ENCODE data around the gene WIPI1.
A peak's percentile ranks its signal among the peaks of the same experiment; 100 is the strongest.

WIPI1 gene

DNA sequence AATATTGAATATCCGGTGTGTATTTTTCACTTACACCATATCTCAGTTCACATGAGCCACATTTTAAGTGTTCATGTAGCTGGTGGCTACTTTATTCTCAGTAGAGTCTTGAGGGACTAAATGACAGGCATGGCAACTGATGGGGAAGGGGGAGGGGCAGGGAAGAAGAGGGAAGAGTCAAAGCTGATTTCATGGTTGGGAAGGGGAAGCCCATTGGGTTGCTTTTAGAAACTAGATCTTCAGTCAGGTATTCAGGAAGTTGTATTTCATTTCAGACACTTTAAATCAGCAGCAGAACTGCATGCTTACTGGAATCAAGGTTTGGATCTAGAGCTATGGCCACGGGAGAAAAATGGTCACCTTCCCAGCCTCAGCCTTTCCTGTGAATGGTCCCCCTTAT lies 2.9 kb upstream of the WIPI1 start:
- DNase-seq (ENCODE audit: low read depth), result no peak

DNA sequence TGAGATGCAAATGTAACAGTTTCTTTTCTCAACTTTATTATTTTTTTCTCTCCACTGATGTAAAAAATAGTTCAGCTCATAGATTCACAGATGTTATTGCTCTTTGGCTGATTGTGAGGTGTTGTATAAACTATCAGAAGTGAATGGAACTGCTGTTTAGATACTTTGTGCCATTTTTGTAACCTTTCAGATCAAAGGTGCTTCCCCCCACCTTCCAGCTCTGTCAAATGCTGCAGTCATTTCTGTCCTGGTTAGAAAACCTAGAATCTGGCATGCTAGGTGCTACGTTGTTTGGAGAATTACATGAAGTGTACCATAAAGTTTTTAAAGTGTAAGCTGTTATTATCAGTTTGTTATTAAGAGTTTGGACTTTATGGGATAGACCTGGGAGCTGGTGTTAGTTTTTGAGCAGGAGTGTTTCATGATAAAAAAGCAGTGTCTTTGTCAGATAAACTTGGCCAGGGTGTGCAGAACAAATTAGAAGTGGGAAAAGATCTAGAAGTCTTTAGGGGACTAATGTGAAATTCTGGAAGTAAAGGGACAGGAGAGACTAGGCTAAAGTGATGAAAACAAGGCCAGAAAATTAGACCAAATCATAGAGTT lies 1.8 kb upstream of the WIPI1 start:
- no peak for DNase-seq (ENCODE audit: low read depth)

DNA sequence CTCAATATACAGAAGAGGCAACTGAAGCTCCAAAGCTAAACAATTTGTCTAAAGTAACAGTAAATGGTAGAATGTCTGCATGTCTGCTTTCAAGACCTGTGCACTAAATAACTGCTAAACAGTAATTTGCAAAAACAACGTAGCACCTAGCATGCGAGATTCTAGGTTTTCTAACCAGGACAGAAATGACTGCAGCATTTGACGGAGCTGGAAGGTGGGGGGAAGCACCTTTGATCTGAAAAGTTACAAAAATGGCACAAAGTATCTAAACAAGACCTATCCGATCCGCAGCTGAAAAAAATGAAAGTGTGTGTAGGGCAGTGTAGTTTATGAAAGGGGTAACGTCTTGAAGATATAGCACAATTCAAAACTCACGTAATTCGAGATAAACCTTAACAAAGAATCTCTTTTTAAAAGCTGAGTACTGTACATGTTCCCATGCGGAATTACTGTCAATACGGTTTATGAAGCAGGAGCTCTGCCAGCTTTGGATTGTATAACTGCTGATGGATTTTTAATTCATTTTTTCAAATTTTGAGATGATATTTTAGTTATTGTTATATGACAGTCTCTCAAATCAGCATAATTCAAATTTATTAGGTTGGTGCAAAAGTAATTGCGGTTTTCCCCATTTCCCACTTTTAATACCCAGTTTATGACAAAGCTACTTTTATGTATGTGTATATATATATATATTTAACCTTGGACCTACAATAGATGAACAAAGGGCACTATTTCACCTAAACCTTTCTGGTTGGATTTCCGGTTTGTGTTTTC lies 1.2 kb upstream of the WIPI1 start:
- DNase-seq (ENCODE audit: low read depth), result no peak

DNA sequence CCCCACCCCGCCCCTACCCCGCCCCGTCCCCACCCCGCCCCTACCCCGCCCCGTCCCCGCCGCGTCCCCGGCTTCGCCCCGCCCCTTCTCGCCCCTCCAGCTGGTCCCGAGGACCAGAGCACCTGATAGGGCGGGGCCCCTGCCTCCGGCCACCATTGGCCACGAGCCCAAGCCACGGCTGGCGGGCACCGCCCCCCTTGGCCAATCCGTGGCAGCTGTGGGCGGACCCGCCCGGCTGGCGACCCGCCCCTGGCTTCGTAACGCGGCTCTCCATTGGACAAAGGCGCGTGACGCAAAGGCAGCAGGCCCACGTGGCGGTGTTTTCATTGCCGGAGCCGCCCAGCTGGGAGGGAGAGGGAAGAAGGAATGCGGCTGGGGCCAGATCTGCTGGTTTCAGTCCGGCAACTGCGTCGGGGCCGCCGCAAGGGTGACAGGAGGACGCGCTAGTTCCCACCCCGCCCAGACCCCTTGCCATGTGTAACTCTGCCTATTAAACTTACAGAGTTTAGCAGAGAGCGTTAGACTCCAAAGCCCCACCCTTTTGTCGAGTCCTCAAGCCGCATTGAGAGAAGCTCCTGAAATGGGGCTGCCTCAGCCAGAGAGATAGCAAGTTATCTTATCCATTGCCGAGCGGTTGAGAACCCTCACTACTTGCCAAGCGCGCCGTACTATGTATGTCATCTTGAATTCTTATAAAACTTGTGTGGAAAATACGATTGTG lies 403 bp upstream of the WIPI1 start:
- peak; percentile 99 for DNase-seq (ENCODE audit: low read depth)

DNA sequence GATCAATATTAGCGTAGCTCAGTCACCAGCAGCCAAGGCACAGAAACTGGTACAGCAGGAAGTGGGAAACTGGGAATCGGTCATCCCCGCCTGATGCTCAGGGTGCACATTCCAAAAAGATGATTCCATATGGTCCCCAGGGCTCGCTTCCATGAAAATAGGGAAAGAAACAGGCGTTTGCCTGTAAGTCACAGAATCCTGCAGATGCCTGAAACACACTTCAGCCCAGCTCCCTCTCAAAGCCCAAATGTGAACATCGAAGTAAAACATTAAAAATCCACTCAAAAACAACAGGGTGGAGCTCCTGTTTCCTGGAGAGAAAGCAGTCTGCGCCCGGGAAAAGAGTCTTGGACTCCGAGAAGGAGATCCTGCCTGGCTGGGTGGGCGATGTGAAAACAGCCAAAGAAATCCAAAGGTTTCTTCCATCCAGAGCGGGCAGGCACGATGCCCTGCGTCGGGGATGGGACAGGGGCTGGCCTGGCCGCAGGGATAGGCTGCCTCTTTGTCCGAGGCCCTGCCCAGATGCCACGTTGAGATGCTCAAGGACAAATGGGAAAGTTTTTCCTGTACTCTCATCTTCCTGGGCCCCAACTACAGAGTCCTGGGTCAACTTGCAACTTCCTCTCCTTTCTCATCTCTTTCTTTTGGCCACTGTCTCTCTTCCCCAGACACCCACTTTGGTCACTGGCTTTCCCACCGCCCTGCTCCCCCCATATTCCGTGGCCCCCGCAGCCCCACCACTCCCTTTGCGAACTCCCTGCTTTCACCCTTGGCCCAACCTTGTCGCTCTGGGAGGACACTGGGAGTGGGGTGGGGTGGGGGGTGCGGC lies 743 bp downstream of the WIPI1 start:
- DNase-seq (ENCODE audit: low read depth), result no peak

DNA sequence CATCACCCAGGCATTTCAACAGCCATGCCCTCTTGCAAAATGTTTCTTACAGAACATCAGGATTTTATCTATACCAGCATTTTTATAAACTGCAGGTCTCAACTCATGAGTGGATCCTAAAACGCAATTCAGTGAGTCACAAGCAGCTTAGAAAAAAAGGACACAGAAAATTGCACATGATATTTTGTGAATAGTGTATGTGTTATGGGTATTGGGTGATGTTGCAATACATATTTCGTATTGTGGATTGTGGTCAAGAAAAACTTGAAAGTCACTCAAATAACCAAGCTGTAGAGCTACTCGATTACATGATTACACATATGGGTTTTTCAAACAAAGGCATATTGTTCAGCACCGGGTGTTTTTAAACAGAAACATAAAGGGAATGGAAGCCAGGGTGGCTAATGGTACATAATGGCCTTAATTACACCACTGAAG lies 1.4 kb downstream of the WIPI1 start:
- no peak for DNase-seq (ENCODE audit: low read depth)

DNA sequence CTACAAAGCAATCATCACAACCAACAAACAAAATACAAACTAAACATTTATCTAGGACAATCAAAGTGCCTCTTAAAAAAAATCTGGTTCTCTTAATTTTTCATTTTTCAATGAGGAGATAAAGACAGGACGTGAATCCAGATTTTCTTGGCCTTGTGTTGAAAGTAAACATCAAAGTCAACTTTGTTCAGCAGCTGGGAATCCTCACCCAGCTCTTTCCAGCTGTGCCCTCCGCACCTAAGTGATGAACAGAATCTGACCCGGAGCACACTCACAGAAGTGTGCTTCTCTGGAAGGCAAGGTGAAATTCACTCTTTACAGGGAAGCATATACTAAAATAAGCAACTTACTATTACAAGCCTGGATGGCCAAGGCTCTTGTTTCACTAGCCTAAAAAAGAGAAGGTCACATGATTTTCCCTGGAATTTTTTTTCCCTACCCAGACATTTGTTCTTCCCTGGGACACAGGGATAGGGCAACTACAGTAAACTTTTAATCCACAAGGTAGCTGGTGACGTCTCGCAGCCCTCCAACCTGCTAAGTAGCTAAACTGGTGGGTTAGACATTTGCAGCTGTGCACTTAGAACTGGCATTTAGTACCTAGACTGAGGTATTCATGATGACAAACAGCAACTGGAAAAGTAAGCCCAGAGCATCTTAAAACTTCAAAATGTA lies 3.2 kb downstream of the WIPI1 start:
- DNase-seq (ENCODE audit: low read depth), result no peak

DNA sequence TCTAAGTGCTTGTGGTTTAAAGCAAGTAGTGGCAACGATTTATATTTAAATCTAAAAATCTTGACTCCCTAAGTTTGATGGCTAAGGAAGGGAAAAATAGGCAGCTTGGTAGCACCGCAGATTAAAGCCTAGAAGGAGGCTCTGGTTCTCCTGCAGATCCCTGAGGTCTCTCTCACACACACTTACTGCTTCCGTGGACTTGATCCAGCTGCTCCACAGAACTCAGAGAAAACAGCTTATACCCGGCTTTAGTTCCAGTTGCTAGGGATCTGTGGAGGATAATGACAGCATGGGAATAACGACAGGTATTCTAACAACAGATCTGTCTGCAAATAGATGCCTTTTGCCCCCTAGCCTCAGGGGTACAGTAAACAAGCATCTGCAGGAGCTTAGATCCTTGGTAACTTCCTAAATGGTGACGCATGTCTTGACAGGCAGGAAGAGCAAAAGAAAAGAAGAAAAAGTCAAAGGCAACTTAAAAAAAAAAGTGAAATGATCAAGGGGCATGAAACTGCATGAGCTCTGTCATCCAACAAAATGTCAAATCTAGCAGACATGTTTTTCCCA lies 4.5 kb downstream of the WIPI1 start:
- DNase-seq (ENCODE audit: low read depth), result no peak

DNA sequence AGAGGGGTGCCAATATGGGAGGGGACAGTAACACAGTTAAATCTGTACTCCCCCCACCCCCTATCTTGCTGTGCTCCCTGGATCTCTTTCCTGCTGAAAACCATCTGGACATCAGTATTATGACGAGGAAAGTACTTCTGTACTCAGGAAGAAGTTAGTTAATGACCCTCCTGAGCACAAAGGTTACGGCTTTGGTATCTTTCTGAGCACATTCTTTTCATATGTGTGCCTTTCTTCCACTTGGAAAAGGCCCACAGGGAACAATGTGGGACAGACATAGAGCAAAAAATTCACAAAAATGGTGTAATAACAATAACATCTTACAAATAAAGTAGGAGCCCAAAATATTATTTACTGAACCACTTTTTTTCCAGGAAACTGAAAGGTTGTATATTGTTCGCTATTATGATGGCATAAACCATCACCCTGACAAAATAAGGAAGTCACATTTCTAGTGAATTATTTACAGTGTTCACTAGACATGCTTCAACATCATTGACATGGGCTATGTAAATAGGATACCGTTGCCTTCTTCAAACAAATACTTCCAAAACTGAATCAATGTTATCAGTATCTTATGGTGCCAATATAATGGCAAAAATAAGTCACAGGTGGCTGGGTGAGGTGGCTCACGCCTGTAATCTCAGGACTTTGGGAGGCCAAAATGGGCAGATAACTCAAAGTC lies 5.5 kb downstream of the WIPI1 start:
- no peak for DNase-seq (ENCODE audit: low read depth)

DNA sequence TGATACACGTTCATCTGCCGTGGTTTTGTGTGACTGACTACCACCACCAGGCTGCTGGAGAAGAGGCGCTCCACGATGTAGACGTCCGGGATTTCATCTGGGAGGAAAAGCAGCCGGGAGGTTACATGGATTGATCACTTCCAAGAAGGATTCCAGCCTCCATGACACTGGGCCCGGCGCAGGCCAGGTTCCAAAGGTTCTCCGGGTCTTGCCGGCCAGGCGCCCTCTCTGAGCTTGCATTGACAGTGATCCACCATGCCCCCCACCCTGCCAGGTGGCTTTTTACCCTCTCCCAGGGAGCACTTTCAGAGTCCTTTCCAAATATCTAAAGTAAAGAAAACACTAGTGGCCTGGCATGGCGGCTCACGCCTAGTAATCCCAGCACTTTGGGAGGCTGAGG lies 6.5 kb downstream of the WIPI1 start:
- DNase-seq (ENCODE audit: low read depth), result no peak

DNA sequence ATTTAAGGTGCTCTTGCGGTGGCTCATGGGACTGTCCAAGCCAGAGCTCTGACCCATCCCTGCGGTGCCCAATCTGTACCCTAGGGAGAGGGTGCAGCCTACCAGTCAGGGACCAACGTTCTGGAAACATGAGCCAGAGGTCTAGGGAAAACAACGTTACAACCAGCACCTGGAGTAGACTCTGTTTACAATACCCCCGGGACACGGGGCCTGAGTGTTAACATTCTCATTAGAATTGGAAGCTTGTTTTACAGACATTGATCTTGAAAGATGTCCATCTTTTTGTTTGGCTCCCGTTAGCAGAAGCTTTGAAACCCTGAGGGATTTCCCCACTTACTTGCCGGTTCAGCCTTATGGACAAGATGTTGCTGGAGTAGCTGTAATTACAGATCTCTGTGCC lies 6.9 kb downstream of the WIPI1 start:
- DNase-seq (ENCODE audit: low read depth), result no peak

DNA sequence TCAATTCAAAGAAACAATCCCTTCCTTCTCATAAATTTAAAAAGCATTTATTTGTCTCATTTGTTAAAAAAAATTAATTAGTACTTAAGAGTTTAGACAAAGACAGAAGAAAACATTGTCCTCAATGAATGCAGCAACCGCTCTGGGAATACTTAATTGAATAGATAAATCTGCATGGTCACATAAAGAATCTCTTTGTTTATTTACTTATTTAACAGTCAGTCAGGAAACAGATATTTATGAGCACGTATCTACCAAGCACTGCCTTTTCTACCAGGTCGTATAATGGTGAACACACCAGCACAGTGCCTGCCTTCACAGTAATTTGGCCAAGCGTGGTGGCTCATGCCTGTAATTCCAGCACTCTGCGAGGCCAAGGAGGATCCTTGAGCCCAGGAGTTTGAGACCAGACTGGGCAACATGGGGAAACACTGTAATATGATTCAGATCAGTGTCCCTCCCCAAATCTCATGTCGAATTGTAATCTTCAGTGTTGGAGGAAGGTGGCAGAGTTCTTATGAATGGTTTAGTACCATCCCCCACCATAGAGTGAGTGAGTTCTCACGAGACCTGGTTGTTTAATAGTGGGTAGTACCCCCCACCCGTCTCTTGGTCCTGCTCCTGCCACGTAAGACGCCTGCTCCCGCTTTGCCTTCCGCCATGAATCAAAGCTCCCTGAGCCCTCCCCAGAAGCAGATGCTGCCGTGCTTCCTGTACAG lies 8.1 kb downstream of the WIPI1 start:
- DNase-seq (ENCODE audit: low read depth), result no peak

DNA sequence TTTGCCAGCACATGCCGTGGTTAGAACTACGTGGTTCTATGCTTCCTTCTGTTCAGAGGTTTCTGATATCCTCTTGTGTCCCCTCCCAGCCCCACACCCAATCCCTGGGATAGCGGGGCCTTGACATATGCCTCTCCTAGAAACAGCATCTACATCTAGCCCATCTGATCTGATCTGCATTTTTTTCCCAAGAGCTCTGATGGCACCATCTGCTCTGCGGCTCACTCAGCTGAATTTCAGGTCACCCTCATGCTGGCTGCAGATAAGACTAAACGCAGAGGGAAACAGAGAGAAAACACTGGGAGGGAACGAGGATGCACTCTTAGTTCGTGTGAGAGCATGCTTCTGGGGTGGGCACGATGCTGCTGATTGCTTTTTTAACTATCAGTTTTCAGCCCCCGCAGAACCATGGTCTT lies 10.7 kb downstream of the WIPI1 start:
- no peak for DNase-seq (ENCODE audit: low read depth)

DNA sequence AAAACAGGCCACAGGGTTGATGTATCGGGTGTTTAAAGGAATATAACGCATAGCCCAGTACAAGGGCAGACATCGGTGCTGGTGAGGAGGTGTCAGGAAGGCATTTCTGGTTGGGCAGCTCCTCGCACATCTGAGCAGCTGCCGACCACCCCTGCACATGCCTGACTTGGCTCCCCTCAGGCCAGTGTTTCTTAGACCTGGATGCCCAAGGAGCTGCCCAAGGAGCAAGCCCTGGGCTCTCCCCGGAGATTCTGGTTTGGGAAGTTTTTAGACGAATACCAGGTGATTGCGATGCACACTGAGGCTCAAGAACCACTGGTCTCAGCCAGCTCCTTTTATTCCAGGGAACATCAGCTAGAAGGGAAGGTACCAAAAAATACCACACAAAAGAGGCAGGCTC lies 11.6 kb downstream of the WIPI1 start:
- DNase-seq (ENCODE audit: low read depth), result no peak

DNA sequence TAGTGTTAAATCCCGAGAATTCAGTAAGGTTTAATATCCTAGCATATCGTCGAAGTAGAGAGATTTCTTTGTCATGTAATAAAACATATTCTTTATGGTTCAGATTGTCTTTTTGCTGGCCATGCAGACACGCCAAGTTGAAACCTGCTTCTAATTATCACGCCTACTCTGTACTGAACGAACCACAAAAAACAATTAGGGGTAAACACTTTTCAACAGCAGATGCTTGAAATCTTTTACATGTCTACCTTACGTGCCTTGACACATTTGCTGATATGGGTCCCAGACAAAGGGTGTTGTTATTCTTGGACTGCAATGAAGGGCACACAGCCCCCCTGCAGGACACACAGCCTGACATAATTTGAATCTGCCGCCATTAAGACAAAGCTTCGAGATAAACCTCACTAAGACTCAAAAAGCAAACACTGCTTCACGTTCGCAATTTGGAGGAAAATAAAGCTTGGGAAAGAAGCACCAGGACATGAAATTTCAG lies 13.3 kb downstream of the WIPI1 start:
- DNase-seq (ENCODE audit: low read depth), result no peak

DNA sequence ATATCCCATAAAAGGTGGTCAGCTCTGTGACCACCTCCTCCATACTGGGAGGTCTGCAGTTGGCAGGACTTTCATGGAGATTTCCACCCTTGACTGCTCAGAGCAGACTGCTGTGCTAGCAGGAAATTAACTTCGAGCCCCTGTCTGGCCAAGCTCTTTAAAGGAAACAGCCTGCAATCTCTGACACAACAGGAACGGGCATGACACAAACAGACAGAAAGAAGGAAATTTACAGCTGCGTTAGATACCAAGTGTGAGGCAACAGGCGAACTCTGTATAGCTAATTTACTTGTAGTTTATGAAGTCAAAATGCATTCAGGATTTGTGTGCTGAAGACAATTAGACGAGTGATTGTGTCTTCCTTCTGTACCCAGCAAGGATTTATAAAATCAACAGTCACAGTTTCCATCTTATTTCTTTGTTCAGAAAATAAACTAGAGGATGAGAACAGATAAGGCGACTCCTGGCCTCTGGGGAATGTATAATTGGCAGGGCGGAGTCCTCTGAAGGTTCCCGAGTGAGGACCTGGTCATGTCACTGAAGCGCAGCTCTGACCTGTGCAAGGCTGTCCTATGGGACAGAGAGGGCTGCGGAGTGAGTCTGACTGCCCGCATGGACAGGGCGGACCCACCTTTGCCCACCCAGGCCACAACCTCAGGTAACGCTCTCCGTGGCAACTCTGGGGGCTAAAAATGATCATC lies 16.1 kb downstream of the WIPI1 start:
- DNase-seq (ENCODE audit: low read depth), result no peak

DNA sequence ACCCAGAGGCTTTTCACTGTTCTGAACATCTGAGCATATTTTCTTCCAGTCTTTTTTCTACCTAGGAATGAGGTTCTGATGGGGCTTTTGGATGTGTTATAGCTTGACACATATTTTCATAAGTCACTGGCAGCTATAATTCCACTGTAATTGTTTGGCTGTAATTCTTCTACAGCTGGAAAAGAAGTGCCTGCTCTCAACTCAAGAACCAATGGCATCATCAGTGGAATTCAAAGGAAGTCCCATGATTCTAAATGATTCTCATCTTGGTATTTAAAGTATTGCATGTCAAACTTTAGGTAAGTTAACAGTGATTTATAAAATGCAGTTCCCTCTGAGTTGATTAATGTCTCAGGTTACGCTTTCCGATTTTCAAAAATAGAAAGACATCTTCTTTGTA lies 16.8 kb downstream of the WIPI1 start:
- no peak for DNase-seq (ENCODE audit: low read depth)

DNA sequence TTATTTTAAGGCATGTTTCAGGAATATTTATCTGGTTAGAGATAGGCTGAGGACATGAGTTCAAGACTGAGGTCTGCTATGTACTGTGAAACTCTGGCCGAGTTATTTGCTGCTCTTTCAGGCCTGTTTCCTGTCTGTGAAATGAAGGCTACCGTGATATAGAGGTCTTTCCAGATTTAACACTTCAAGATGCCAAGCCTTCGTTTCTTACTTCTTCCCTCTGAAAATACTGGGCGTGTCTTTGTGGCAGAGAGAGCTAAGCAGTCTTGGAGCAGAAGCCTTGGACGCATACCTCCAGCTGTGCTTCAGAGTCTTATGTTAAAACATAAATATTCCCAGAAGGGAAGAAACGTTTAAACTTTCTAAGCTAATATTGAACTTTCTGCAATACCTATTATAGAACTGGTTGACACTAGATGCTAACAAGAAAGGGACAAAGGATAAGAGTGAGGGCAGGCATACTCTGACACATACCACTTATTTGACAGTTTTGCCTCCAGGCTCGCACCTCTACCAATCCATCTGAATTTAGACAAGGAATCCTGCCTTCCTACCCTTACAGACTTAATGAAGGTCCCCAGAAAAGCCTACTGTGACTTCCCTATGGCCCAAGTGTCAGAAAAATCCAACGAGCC lies 17.5 kb downstream of the WIPI1 start:
- DNase-seq (ENCODE audit: low read depth), result no peak
